ENCODE data around the gene CTDSP1.

Gene CTDSP1, protein sequence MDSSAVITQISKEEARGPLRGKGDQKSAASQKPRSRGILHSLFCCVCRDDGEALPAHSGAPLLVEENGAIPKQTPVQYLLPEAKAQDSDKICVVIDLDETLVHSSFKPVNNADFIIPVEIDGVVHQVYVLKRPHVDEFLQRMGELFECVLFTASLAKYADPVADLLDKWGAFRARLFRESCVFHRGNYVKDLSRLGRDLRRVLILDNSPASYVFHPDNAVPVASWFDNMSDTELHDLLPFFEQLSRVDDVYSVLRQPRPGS

DNA sequence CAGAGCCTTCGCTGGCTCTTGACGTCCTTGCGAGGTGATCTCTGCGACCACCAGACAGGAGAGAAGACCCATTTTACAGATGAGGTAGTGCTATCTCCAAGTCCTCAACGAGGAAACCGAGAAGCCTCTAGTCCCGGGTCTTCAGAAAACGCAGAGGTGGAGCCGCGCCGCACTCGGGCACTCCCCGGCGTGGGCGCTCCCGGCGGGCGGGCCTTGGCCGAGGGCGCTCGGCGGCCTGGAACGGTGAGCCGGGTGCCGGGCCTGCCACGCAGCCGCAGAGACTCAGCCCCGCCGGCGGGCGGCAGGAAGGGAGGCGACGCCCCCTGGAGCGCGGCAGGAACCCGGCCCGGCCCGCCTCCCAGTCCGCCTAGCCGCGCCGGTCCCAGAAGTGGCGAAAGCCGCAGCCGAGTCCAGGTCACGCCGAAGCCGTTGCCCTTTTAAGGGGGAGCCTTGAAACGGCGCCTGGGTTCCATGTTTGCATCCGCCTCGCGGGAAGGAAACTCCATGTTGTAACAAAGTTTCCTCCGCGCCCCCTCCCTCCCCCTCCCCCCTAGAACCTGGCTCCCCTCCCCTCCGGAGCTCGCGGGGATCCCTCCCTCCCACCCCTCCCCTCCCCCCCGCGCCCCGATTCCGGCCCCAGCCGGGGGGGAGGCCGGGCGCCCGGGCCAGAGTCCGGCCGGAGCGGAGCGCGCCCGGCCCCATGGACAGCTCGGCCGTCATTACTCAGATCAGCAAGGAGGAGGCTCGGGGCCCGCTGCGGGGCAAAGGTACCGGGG, at the start of gene CTDSP1:
Gene CTDSP1 (plus strand): TSS at position 478 of the 776 bp plus-strand sequence. CDS start 223 bp downstream, at position 701.
- no peak for FAIRE-seq

DNA sequence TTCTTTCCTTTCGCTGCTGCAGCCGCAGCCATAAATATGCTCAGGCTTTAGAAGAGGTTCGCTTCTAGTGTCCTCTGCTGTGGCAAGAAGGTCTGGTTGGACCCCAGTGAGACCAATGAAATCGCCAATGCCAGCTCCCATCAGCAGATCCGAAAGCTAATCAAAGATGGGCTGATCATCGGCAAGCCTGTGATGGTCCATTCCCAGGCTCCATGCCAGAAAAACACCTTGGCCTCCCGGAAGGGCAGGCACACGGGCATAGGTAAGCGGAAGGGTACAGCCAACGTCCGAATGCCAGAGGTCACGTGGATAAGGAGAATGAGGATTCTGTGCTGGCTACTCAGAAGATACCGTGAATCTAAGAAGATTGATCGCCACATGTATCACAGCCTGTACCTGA, 45.6 kb upstream of the CTDSP1 start:
- no peak for FAIRE-seq

DNA sequence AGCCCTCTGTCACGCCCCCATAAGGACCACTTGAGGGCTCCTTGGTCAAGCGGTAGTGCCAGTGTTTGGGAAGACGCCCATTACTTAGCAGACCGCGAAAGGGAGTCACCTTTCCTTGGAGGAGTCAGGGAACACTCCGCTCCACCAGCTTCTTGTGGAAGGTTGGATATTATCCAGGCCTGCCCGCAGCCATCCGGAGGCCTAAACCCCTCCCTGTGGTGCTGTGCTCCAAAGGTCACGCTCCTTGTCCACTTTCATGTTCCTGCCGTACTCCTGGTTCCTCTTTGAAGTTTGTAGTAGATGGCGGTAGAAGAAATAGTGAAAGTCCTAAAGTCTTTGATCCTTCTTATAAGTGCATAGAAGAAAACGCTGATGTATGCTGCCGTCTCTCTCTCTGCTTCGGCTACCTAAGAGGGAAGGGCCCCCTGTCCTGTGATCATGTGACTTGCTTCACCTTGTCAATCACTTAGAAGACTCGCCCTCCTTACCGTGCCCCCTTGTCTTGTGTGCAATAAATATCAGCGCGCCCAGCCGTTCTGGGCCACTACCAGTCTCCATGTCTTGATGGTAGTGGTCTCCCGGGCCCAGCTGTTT, 44.7 kb upstream of the CTDSP1 start:
- no peak for FAIRE-seq

DNA sequence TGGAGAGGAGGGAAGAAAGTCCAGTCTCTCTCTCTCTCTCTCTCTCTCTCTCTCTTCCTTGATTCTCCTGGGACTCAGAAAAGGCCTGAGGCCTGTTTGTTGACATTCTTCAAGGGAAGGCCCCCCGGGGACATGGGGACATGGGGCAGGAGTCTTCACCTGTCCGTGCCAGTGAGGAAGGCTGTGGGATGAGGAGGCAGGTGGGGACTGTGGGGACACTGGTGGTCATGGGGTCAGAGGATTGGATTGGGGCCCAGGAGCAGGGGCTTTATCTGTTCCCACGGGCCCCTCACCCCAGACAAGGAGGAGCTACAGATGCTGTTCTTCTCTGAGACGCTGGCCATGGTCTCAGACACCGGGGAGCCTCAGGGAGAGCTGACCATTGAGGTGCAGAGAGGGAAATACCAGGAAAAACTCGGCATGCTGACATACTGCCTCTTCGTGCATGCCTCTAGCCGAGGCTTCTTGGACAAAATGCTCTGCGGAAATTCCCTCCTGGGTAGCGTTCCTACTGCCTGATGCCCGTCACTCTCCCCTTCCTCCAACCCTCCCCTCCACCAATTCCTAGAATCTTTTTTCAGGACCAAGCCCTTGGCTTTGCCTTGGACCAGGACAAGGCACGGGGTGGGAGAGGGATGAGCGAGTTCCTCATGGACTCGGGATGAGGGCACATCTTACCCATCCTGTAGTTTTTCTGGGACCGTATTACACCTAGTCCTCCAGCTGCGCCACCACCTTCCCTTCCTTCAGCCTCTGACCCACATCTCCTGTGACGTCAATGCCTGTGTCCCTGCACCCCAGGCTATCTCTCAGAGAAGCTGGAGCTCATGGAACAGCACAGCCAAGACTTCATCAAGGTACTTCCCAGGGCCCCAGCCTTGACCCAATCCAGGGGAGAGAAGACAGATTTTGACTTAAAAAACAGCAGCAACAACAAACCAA, 42.2 kb upstream of the CTDSP1 start:
- no peak for FAIRE-seq

DNA sequence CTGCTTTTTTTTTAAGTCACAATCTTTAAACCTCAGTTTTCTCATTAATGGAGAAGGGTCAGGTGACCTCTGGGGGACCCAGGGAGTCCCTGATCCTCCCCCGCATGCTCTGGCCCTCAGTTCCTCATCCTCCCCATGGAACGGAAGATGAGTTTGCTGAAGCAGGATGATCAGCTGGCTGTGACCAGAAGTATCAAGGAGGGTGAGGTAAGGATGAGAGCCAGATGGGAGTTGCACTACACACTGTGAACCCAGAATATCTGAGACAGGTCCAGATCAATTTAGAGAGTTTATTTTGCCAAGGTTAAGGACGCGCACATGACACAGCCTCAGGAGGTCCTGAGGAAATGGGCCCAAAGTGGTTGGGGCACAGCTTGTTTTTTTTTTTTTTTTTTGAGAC, 39.2 kb upstream of the CTDSP1 start:
- no peak for FAIRE-seq

DNA sequence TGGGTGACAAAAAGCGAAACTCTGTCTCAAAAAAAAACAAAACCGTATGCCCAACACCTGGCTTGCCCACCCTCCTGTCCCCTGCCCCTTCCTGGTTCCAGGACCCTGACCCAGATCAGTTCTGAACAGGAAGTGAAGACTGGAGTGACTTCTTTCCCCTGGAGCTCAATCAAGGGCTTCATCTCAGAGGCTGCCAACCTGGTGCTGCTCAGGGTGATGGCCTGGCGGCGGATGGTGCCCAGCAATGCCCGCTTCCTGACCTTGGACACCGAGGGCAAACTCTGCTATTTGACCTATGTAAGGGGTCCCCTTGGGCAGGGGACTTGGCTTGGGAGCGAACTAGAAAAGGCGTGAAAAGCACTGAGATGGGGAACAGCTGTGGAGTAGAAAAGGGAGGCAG, 37.1 kb upstream of the CTDSP1 start:
- FAIRE-seq = no peak

DNA sequence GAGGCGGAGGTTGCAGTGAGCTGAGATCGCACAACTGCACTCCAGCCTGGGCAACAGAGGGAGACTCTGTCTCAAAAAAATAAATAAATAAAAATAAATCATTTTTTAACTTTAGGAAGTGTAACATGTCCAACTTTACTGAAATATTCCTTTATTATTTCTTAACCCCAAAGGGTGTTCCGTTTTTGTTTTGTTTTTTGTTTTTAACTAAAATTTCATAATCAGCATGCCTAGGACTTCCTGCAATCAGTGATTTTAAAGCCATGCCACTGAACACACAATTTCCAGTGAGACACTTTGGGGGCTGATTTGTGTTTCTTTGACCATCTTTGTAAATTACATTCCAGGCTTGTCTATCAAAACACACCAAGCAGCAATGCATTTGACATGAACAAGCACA, 35.9 kb upstream of the CTDSP1 start:
- FAIRE-seq = no peak

DNA sequence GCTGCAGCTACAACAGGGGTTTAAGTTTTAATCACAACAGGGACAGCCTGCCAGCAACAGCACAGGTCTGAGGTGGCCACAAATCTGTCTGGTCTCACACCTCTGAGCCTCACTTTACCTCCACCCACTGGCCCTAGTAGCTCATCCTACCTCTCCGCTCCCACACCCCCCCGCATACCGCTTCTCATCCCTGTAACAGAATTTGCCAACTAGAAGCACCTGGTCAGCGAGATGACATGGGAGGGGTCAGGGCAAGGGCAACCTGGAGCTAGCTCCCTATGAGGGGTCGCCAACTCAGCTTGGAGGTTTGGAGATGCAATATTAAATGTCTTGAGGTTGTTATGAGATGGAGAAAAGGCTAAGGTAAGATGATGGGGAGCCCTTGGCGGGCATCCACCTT, 35.5 kb upstream of the CTDSP1 start:
- no peak for FAIRE-seq

DNA sequence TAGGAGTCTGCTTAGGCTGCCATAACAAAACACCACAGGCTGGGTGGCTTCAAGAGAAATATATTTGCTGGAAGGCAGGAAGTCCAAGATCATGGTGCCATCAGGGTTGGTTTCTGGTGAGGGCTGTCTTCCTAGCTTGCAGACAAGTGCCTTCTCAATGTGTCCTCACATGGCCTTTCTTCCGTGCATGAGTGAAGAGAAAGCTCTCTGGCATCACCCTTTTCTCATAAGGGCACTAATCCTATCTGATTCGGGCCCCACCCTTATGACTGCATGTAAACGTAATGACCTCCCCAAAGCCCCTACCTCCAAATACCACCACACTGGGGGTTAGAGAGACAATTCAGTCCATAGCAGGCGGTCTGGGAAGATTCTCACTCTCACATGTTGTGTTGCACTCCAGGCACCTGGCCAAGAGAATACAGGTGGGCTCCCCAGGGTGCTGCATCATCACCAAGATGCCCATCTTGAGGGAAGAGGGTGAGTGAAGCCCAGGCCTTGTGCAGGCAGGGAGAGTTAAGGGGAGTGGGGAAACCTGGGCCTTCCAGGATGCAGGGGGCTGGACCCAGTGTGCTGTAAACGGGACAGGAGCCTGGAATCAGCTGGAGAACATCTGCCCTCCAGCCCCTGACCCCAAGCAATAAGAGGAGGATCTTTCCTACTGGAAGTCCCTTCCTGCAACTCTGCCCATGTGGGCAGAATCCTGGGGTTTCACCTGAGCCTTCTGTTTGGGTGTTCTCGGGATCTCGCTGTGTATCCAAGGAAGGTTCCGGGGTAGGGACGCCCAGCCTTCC, 32.9 kb upstream of the CTDSP1 start:
- no peak for FAIRE-seq

DNA sequence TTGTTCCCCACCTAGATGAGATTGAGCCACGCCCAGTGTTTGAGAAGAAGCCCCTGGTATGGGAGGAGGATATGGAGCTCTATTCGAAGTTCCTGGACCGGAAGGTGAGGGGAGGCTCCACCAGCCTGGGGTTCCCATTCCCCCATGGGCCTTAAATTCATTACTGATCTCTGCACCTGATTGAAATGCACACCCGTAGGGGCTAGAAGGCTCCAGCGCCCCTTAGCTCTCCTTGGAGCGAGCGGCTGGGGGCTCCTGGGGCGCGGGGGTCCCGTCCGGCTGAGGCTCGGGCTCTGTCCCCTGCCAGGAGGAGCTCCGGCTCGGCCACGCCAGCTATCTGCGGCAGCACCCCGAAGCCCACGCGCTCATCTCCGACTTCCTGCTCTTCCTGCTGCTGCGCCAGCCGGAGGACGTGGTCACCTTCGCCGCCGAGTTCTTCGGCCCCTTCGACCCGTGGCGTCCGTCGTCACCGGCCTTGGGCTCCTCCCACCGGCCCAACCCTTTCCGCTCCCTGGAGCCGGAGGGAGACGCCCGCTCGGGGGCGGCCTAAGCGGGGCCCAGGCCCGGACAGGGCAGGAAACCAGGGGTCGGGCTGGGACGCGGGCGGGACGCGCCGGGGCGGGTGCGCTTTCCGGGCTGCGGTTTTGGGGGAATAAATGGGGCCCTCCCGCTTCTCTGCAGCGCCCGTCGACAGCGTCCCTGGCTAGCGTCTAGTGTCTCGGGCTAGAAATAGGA, 32.1 kb upstream of the CTDSP1 start:
- no peak for FAIRE-seq

DNA sequence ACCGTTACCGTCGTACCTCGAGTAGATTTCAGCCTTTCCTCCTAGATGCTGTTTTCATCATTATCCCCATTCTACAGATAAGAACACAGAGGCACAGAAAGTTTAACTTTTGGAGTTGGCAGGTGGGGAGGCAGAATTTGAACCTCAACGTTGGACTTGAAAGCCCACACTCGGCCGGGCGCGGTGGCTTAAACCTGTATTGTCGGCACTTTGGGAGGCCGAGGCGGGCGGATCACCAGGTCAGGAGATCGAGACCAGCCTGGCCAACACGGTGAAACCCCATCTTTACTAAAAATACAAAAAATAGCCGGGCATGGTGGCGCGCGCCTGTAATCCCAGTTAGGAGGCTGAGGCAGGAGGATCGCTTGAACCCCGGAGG, 31.5 kb upstream of the CTDSP1 start:
- FAIRE-seq = no peak

DNA sequence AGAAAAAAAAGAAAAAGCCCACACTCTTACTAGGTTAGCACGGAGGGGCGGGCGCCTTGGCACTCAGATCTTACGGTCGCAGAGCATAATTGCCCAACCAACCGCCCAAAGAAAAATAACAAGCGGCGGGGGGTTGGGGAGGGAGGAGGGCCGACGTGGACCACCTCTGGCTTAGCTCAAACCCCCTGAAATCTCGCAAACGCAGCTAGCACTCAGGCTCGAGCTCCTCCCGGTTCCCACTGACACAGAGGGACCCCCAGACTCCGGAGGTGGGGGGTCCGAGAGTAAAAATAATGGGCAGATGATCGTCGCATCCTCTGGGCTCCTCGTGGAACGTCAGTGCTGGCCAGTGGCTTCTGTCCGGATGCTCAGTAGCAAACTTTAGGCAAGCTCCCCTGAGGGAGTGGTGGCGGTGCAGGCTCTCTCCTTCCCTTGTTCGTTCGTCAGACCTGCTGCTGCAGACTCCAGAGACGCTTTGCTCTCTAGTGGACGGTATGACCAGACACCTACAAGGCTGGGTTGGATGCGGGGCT, 31.0 kb upstream of the CTDSP1 start:
- no peak for FAIRE-seq

DNA sequence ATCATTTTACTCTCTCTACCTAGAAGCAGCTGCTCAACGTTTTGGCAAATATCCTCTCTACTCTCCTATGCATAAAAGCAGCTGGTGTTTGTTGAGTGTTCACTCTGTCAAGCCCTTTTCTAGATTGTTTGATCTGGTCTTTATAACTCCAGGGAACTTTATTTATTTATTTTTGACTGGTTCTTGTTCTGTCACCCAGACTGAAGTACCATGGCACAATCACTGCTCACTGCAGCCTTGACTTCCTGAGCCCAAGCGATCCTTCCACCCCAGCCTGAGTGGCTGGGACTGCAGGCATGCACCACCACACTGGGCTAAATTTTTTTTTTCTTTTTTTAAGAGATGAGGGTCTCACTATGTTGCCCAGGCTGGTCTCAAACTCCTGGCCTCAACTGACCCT, 30.3 kb upstream of the CTDSP1 start:
- no peak for FAIRE-seq

DNA sequence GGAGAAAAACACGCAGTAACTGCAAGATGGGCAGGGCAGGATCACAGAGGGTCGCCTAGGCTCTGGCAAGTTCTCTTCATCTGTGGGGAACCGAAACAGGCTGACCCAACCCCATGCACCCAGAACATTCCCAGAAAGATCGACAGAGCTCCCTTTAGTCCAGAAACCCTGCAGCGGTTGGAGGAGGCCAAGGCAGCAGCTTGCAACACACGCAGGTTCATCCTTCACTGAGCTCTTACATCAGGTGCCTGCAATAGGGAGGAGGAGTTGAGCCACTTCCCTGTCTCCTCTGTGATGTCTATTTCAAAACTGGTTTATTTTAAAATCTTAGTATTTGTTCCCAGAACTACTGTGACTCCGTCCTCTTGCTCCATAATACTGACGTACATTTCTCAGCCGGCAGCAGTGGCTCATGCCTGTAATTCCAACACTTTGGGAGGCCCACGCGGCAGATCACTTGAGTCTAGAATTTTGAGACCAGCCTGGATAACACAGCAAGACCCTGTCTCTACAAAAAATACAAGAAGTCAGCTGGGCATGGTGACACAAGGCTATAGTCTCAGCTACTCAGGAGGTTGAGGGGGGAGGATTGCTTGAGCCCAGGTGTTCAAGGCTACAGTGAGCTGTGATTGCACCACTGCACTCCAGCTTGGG, 29.1 kb upstream of the CTDSP1 start:
- FAIRE-seq = no peak

DNA sequence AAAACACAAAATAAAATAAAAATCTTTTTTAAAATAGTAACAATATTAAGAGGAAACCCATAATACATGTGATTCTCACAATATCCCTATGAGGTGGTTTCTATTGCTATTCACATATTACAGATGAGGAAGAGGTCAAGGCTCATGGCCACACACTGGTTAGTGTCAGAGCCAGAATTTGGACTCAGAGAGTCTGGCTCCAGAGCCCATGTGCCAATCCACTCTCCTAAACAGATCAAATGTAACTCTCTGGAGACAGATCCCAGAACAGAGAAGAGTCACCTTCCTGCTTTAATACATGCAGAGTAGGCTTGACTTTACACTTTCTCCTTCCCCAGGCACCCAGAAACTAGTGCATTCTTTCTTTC, 27.7 kb upstream of the CTDSP1 start:
- no peak for FAIRE-seq

DNA sequence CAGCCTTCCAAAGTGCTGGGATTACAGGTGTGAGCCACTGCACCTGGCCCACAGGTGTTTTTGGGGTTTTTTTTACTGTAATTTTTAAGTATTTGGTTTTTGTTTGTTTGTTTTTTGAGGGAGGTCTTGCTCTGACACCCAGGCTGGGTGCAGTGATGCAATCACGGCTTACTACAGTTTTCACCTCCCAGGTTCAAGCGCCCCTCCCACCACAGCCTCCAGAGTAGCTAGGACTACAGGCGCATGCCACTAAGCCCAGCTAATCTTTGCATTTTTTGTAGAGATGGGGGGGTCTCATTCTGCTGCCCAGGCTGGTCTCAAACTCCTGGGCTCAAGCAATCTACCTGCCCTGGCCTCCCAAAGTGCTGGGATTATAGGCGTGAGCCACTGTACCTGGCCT, 24.9 kb upstream of the CTDSP1 start:
- FAIRE-seq = no peak

DNA sequence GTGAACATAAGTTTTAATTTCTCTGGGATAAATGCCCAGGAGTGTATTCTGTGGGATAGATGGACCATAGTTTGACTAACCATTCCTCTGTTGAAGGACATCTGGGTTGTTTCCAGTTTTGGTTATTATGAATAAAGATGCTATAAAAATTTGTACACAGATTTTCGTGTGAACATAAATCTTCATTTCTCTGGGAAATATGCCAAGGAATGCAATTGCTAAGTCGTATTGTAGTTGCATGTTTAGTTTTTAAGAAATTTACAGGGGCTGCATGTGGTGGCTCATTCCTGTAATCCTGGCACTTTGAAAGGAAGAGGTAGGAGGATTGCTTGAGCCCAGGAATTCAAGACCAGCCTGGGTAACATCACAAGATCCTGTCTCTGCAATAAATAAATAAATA, 24.5 kb upstream of the CTDSP1 start:
- FAIRE-seq = no peak

DNA sequence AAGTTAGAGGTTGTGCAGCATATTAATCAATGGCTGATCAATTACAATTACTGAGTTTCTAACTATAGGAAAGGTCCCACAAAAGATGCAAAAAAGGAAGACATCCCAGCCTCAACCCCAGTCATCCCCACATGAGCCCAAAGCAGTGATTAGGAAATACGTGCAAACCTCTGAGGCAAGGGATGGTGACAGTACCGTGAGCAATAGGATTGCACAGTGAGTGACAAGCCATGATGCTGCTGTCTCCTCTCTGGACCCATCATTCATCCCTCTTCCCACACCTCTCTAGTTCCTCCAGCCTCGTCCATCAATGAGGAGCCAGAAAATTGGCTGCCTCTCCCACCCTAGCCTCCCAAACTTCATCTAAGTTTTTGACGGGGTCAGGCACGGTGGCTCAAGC, 21.6 kb upstream of the CTDSP1 start:
- FAIRE-seq = no peak

DNA sequence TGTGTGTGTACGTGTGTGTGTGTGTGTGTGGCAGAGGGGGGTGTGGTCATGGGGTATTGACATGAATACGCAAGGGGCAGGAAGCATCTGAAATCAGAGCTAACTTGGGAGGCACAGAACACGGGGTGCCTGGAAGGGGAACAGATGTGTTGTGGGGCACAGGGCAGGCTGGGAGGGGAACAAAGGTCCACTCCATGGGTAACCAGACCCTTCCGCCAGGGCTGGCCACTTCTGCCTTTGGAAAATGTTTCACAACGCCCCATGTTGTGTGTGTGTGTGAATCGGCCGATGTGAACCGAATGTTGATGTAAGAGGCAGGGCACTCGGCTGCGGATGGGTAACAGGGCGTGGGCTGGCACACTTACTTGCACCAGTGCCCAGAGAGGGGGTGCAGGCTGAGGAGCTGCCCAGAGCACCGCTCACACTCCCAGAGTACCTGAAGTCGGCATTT, 17.7 kb upstream of the CTDSP1 start, which contains the start of gene SLC11A1:
Gene SLC11A1 (plus strand): TSS at position 358 of the 451 bp plus-strand sequence. CDS start 96 bp downstream, outside the sequence.
- no peak for FAIRE-seq

DNA sequence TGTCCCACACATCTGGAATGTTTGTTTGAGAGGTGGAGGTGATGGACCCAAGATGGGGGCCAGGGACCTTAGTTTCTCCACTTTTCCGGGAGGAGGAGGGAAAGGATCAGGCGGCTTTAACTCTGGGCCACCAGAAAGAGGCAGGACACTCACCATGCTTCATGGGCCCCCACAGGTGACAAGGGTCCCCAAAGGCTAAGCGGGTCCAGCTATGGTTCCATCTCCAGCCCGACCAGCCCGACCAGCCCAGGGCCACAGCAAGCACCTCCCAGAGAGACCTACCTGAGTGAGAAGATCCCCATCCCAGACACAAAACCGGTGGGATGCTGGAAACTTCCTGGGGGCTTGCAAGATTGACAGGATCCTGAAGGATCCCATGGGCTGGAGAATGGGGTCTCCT, 16.9 kb upstream of the CTDSP1 start:
- FAIRE-seq = no peak
